Mesenchymal stem cell (in vitro differentiated cells and primary cell): Measurements from ENCODE around the gene APOC4.
A peak's percentile ranks its signal among the peaks of the same experiment; 100 is the strongest.

ENCODE experiments used
- DNase-seq: peaks from one replicate; pipeline ENCODE4 v3.0.0-alpha.2; 2013
- H2AFZ ChIP-seq: one replicate; pipeline ENCODE4 v1.6.1; 2013; ENCODE audit warnings: low read depth, mild to moderate bottlenecking, control low read depth, inconsistent platforms, low read length, moderate library complexity
- H2AK5ac ChIP-seq: 2 replicates; pipeline ENCODE4 v1.6.1; 2013; ENCODE audit warnings: low read length, moderate library complexity, mild to moderate bottlenecking, inconsistent platforms; ENCODE audit not compliant: severe bottlenecking
- H2BK120ac ChIP-seq: one replicate; pipeline ENCODE4 v1.6.1; 2013; ENCODE audit warnings: low read depth, mild to moderate bottlenecking, inconsistent platforms, low read length, moderate library complexity
- H2BK12ac ChIP-seq, 2 experiments: one replicate each; pipeline ENCODE4 v1.6.1; 2013; ENCODE audit warnings: inconsistent platforms in 2 of 2, low read length in 2 of 2, mild to moderate bottlenecking in 2 of 2, moderate library complexity in 2 of 2, control low read depth in 1 of 2
- H2BK15ac ChIP-seq: one replicate; pipeline ENCODE4 v1.6.1; 2013; ENCODE audit warnings: mild to moderate bottlenecking, low read depth, inconsistent platforms; ENCODE audit not compliant: poor library complexity, severe bottlenecking
- H2BK5ac ChIP-seq: 2 replicates; pipeline ENCODE4 v1.6.1; 2013; ENCODE audit warnings: low read depth, mild to moderate bottlenecking, low read length, control low read depth, inconsistent platforms; ENCODE audit not compliant: poor library complexity, severe bottlenecking
- H3K14ac ChIP-seq, 2 experiments: one replicate each; pipeline ENCODE4 v1.6.1; 2013; ENCODE audit warnings: inconsistent platforms in 2 of 2, low read length in 2 of 2, control low read depth in 1 of 2, mild to moderate bottlenecking in 1 of 2, moderate library complexity in 1 of 2
- H3K18ac ChIP-seq, 2 experiments: one replicate each; pipeline ENCODE4 v1.6.1; 2013; ENCODE audit warnings: inconsistent platforms in 2 of 2, low read length in 2 of 2, control low read depth in 1 of 2, low read depth in 1 of 2, mild to moderate bottlenecking in 1 of 2
- H3K23ac ChIP-seq, 2 experiments: one replicate each; pipeline ENCODE4 v1.6.1; 2013; ENCODE audit warnings: inconsistent platforms in 2 of 2, low read length in 2 of 2, mild to moderate bottlenecking in 2 of 2, moderate library complexity in 2 of 2, control low read depth in 1 of 2
- H3K27ac ChIP-seq: 2 replicates; pipeline ENCODE4 v1.5.1; 2013; ENCODE audit warnings: mild to moderate bottlenecking, moderate library complexity, low read length, control low read depth, inconsistent platforms; ENCODE audit not compliant: poor library complexity, severe bottlenecking
- H3K27me3 ChIP-seq, 2 experiments: 2 replicates each; pipeline versions ENCODE4 v1.6.1 to v1.7.0; 2013; ENCODE audit warnings: low read length in 2 of 2, mild to moderate bottlenecking in 2 of 2, moderate library complexity in 2 of 2, control low read depth in 1 of 2, inconsistent platforms in 1 of 2; ENCODE audit not compliant: control insufficient read depth in 1 of 2, insufficient read depth in 1 of 2
- H3K36me3 ChIP-seq, 2 experiments: 2 replicates each; pipeline versions ENCODE4 v1.6.1 to v1.7.0; 2013; ENCODE audit warnings: low read length in 2 of 2, control low read depth in 1 of 2, inconsistent platforms in 1 of 2, low read depth in 1 of 2, mild to moderate bottlenecking in 1 of 2; ENCODE audit not compliant: insufficient read depth in 2 of 2, control insufficient read depth in 1 of 2
- H3K4ac ChIP-seq, 2 experiments: one replicate each; pipeline ENCODE4 v1.6.1; 2013; ENCODE audit warnings: inconsistent platforms in 2 of 2, low read length in 2 of 2, mild to moderate bottlenecking in 2 of 2, moderate library complexity in 2 of 2, control low read depth in 1 of 2, low read depth in 1 of 2
- H3K4me1 ChIP-seq: 2 replicates; pipeline ENCODE4 v1.6.1; 2013; ENCODE audit warnings: low read depth, low read length, control low read depth; ENCODE audit not compliant: control insufficient read depth, insufficient read depth
- H3K4me2 ChIP-seq: 2 replicates; pipeline ENCODE4 v1.6.1; 2013; ENCODE audit warnings: low read length, mild to moderate bottlenecking, inconsistent platforms; ENCODE audit not compliant: poor library complexity, severe bottlenecking
- H3K4me3 ChIP-seq, 2 experiments: 2 replicates each; pipeline versions ENCODE4 v1.5.1 to v1.7.0; 2013; ENCODE audit warnings: low read length in 2 of 2, mild to moderate bottlenecking in 2 of 2, control low read depth in 1 of 2, low read depth in 1 of 2; ENCODE audit not compliant: insufficient read depth in 1 of 2
- H3K79me1 ChIP-seq: replicated peaks from 2 replicates; pipeline ENCODE4 v1.6.1; 2013; ENCODE audit warnings: mild to moderate bottlenecking, control low read depth, low read length, inconsistent platforms; ENCODE audit not compliant: poor library complexity, severe bottlenecking
- H3K9ac ChIP-seq: 2 replicates; pipeline ENCODE4 v1.7.0; 2013; ENCODE audit warnings: mild to moderate bottlenecking, low read length, moderate library complexity
- H3K9me3 ChIP-seq: 2 replicates; pipeline ENCODE4 v1.7.0; 2013; ENCODE audit warnings: mild to moderate bottlenecking, low read length; ENCODE audit not compliant: control insufficient read depth
- H4K8ac ChIP-seq: one replicate; pipeline ENCODE4 v1.6.1; 2013; ENCODE audit warnings: inconsistent platforms, mild to moderate bottlenecking, low read length, moderate library complexity
- H4K91ac ChIP-seq: one replicate; pipeline ENCODE4 v1.6.1; 2013; ENCODE audit warnings: mild to moderate bottlenecking, low read length, inconsistent platforms
- WGBS: methylation state at CpG from one replicate; pipeline ENCODE4 v1.1.7; 2013; ENCODE audit warnings: mixed read lengths; 5-methylcytosine and 5-hydroxymethylcytosine counted together

The APOC4 gene

GRCh38 chr19:44907613-44908012 lies 34.4 kb upstream of the APOC4 start:
- Histone ChIP-seq H3K4me1 (peaks cover 24% of the 10 kb centered on the region), H3K4me3 (no peak overlapping the region), H3K4ac (no peak overlapping the region), H2BK15ac (no peak overlapping the region), H3K79me1 (no peaks in the 10 kb centered on the region), H4K8ac (no peak overlapping the region), H2BK5ac (no peak overlapping the region), H3K27ac (no peak overlapping the region), H2AK5ac (no peak overlapping the region), H2AFZ (no peak overlapping the region), H3K14ac (no peak overlapping the region), H2BK120ac (no peak overlapping the region), H3K9ac (no peak overlapping the region), H3K18ac (no peak overlapping the region), H3K23ac (no peak overlapping the region), H2BK12ac (no peak overlapping the region), H3K4me2 (no peak overlapping the region), H3K36me3 (peaks cover 3 to 28% of the 10 kb centered on the region in 2 experiments), H3K9me3 (no peaks in the 10 kb centered on the region), H3K27me3 (peaks cover 0 to 10% of the 10 kb centered on the region in 2 experiments), H4K91ac (no peak overlapping the region)
- 96% methylated on average over 12 of the region's 12 CpGs for WGBS
- DNase-seq: no peak

- Histone ChIP-seq H3K23ac (peak overlapping the region in 1 of 2 experiments; percentile 15), H2BK12ac (no peak overlapping the region), H3K4me2 (no peak overlapping the region), H3K36me3 (peaks cover 0 to 21% of the 10 kb centered on the region in 2 experiments), H3K27ac (no peak overlapping the region), H2BK120ac (no peak overlapping the region), H3K9me3 (no peaks in the 10 kb centered on the region), H2BK5ac (no peak overlapping the region), H3K4me3 (no peak overlapping the region), H2AK5ac (no peak overlapping the region), H4K91ac (no peak overlapping the region), H3K18ac (no peak overlapping the region), H3K14ac (no peak overlapping the region), H2AFZ (no peak overlapping the region), H3K9ac (no peak overlapping the region), H3K4me1 (peaks cover 24% of the 10 kb centered on the region), H2BK15ac (no peak overlapping the region), H3K4ac (no peak overlapping the region), H3K79me1 (no peaks in the 10 kb centered on the region), H4K8ac (no peak overlapping the region), H3K27me3 (peaks cover 0 to 10% of the 10 kb centered on the region in 2 experiments)
- WGBS: 95% methylated on average over 46 of the region's 46 CpGs
- no peak for DNase-seq
Observed at GRCh38 chr19:44908074-44908835, 33.8 kb upstream of the APOC4 start.

- Histone ChIP-seq H2BK120ac (no peak overlapping the region), H2BK5ac (no peak overlapping the region), H2AFZ (no peak overlapping the region), H4K8ac (no peak overlapping the region), H3K4me2 (no peak overlapping the region), H3K14ac (no peak overlapping the region), H3K36me3 (peaks cover 0 to 20% of the 10 kb centered on the region in 2 experiments), H3K79me1 (no peaks in the 10 kb centered on the region), H4K91ac (no peak overlapping the region), H3K4ac (no peak overlapping the region), H3K27me3 (peaks cover 0 to 10% of the 10 kb centered on the region in 2 experiments), H3K4me1 (peaks cover 24% of the 10 kb centered on the region), H3K4me3 (no peak overlapping the region), H3K23ac (no peak overlapping the region), H3K18ac (no peak overlapping the region), H3K9me3 (no peaks in the 10 kb centered on the region), H2BK12ac (no peak overlapping the region), H3K9ac (no peak overlapping the region), H2AK5ac (no peak overlapping the region), H3K27ac (no peak overlapping the region), H2BK15ac (no peak overlapping the region)
- no peak for DNase-seq
- WGBS: 95% methylated on average over 38 of the region's 44 CpGs
Observed at GRCh38 chr19:44908836-44909261, 33.2 kb upstream of the APOC4 start.

- Histone ChIP-seq H2AK5ac (no peak overlapping the region), H3K9me3 (no peaks in the 10 kb centered on the region), H2BK120ac (no peak overlapping the region), H3K4me3 (no peak overlapping the region), H4K91ac (no peak overlapping the region), H3K18ac (no peak overlapping the region), H2BK12ac (no peak overlapping the region), H3K4me2 (no peak overlapping the region), H3K4ac (no peak overlapping the region), H3K14ac (no peak overlapping the region), H3K23ac (no peak overlapping the region), H3K9ac (peak overlapping the region; percentile 18), H2BK15ac (no peak overlapping the region), H3K4me1 (peaks cover 29% of the 10 kb centered on the region), H3K27ac (no peak overlapping the region), H3K79me1 (no peaks in the 10 kb centered on the region), H3K36me3 (peaks cover 0 to 15% of the 10 kb centered on the region in 2 experiments), H3K27me3 (peaks cover 0 to 10% of the 10 kb centered on the region in 2 experiments), H2BK5ac (no peak overlapping the region), H2AFZ (no peak overlapping the region), H4K8ac (no peak overlapping the region)
- WGBS: 94% methylated on average over 3 of the region's 5 CpGs
- DNase-seq: no peak
Observed at GRCh38 chr19:44909775-44910174, 32.3 kb upstream of the APOC4 start.
